WTC11 (cell line): ENCODE data around the gene DRC1. TPM values are rescaled to one million over a fixed set of nuclear protein-coding genes. Genes with fewer than 3 reads are reported as not detected.

Source experiments
- ATAC-seq: fragments of 200-7000 bp; cut with Tn5 transposase; 2 replicates; pipeline ENCODE4 v1.10.0; 2021; ENCODE audit warnings: mild to moderate bottlenecking, moderate library complexity
- CTCF ChIA-PET: fragments of 300-600 bp; sonication (Branson Sonifier 250); formaldehyde crosslinking; loops from one replicate; lab custom pipeline; 2021; ENCODE audit warnings: antibody characterized with exemption; lab: Charles Lee
- POLR2A ChIA-PET: fragments of 350-600 bp; sonication (Branson Sonifier 250); formaldehyde crosslinking; loops from one replicate; lab custom pipeline; 2021; ENCODE audit warnings: antibody characterized with exemption; lab: Charles Lee
- DNase-seq: peaks from one replicate; pipeline ENCODE4 v3.0.0; 2021; ENCODE audit warnings: low spot score
- H3K27ac Mint-ChIP-seq: 2 replicates; pipeline ENCODE4 v1.8.0; 2021; ENCODE audit warnings: mixed read lengths
- H3K27me3 Mint-ChIP-seq: 2 replicates; pipeline ENCODE4 v1.8.0; 2021; ENCODE audit warnings: low read depth, mild to moderate bottlenecking, moderate library complexity, mixed read lengths
- H3K36me3 Mint-ChIP-seq: 2 replicates; pipeline ENCODE4 v1.8.0; 2021; ENCODE audit warnings: mixed read lengths
- H3K4me1 Mint-ChIP-seq: 2 replicates; pipeline ENCODE4 v1.8.0; 2022; ENCODE audit warnings: mixed read lengths
- H3K4me3 Mint-ChIP-seq: 2 replicates; pipeline ENCODE4 v1.8.0; 2021; ENCODE audit warnings: mild to moderate bottlenecking, moderate library complexity, mixed read lengths
- H3K9me3 Mint-ChIP-seq: 2 replicates; pipeline ENCODE4 v1.8.0; 2021; ENCODE audit warnings: mixed read lengths
- FOXP1 ChIP-seq: sonication (generic); formaldehyde crosslinking; IDR thresholded peaks from 2 replicates; pipeline ENCODE4 v1.8.0; 2022; ENCODE audit warnings: missing genetic modification reagents, mild to moderate bottlenecking, moderate library complexity, borderline replicate concordance
- NFYB ChIP-seq: sonication (generic); formaldehyde crosslinking; conservative IDR thresholded peaks from 2 replicates; pipeline ENCODE4 v1.8.0; 2022; ENCODE audit warnings: low read depth, missing genetic modification reagents
- SOX15 ChIP-seq: fragments of 250-450 bp; sonication (Bioruptor Pico); IDR thresholded peaks from 2 replicates; pipeline ENCODE4 v1.9.0; 2021; ENCODE audit warnings: mild to moderate bottlenecking
- TEAD4 ChIP-seq: sonication (generic); formaldehyde crosslinking; IDR thresholded peaks from 2 replicates; pipeline ENCODE4 v1.8.0; 2022; ENCODE audit warnings: mild to moderate bottlenecking, missing genetic modification reagents
- TP53 ChIP-seq: sonication (generic); formaldehyde crosslinking; IDR thresholded peaks from 2 replicates; pipeline ENCODE4 v1.8.1; 2023; ENCODE audit warnings: mild to moderate bottlenecking, missing genetic modification reagents
- ZBTB21 ChIP-seq: sonication (generic); formaldehyde crosslinking; IDR thresholded peaks from 2 replicates; pipeline ENCODE4 v1.8.1; 2023; ENCODE audit warnings: mild to moderate bottlenecking, missing genetic modification reagents, borderline replicate concordance
- ZNF138 ChIP-seq: sonication (generic); formaldehyde crosslinking; conservative IDR thresholded peaks from 2 replicates; pipeline ENCODE4 v1.8.1; 2022; ENCODE audit warnings: mild to moderate bottlenecking, moderate library complexity, missing genetic modification reagents
- ZNF232 ChIP-seq: sonication (generic); formaldehyde crosslinking; IDR thresholded peaks from 2 replicates; pipeline ENCODE4 v1.8.0; 2022; ENCODE audit warnings: mild to moderate bottlenecking, missing genetic modification reagents
- ZNF317 ChIP-seq: sonication (generic); formaldehyde crosslinking; IDR thresholded peaks from 2 replicates; pipeline ENCODE4 v1.8.1; 2023; ENCODE audit warnings: low read depth, mild to moderate bottlenecking, moderate library complexity, missing genetic modification reagents, borderline replicate concordance
- total RNA-seq: library from RNA; stranded (reverse); gene quantifications from 3 replicates; pipeline ENCODE4 v1.2.3, GENCODE V29; 2021
- TF ChIP-seq, protein P1 (sequence below): sonication (generic); formaldehyde crosslinking; IDR thresholded peaks from 2 replicates; pipeline ENCODE4 v1.8.1; 2022; ENCODE audit warnings: low read depth, mild to moderate bottlenecking, moderate library complexity, missing genetic modification reagents, borderline replicate concordance
- TF ChIP-seq, protein P2 (sequence below): sonication (generic); formaldehyde crosslinking; IDR thresholded peaks from 2 replicates; pipeline ENCODE4 v1.8.0; 2023; ENCODE audit warnings: missing genetic modification reagents, mild to moderate bottlenecking, borderline replicate concordance
- TF ChIP-seq, protein P3 (sequence below): fragments of 250-450 bp; sonication (Bioruptor Pico); IDR thresholded peaks from 2 replicates; pipeline ENCODE4 v1.9.0; 2021; ENCODE audit warnings: moderate library complexity, mild to moderate bottlenecking, inconsistent platforms, borderline replicate concordance
- TF ChIP-seq, protein P4 (sequence below): sonication (generic); formaldehyde crosslinking; IDR thresholded peaks from 2 replicates; pipeline ENCODE4 v1.8.1; 2022; ENCODE audit warnings: low read depth, missing genetic modification reagents, borderline replicate concordance
- TF ChIP-seq, protein P5 (sequence below): fragments of 250-450 bp; sonication (Bioruptor Pico); IDR thresholded peaks from 2 replicates; pipeline ENCODE4 v1.8.0; 2021; ENCODE audit warnings: mild to moderate bottlenecking
- TF ChIP-seq, protein P6 (sequence below): sonication (generic); formaldehyde crosslinking; IDR thresholded peaks from 2 replicates; pipeline ENCODE4 v1.8.1; 2023; ENCODE audit warnings: mild to moderate bottlenecking, missing genetic modification reagents, moderate library complexity
- TF ChIP-seq, protein P7 (sequence below): sonication (generic); formaldehyde crosslinking; IDR thresholded peaks from 2 replicates; pipeline ENCODE4 v1.8.1; 2023; ENCODE audit warnings: mild to moderate bottlenecking, missing genetic modification reagents

DRC1 gene
- total RNA-seq, 1 experiment from 2014 or later = 0.55 TPM

DNA sequence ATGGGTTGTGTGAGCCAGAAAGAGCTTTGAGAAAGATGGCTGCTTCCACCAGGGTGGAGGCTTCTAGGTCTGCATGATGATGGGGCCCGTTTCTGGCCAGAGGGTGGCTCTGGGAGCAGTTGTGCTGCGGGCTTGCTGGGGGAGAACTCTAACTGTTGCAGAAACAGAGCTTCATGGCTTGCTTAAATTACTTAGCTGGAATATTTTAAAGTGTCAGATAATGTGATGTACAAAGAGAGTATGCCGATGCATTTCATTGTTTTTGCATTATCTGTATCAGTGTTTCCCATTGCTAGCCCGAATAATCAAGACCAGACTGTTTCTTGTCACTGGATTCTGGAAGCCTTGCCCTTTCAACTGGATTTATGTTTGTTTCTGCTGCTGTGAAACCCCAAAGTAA, 6.3 kb upstream of the DRC1 start:
- no peaks in the 10 kb centered on the region for H3K4me1 Mint-ChIP-seq
- no peak for DNase-seq
- ATAC-seq = no peak
- TF ChIP-seq SOX15 (CRISPR knock-in tag) (no peak), ZNF232 (no peak), NFYB (no peak), TEAD4 (CRISPR knock-in tag) (no peak)
- no peaks in the 10 kb centered on the region for H3K9me3 Mint-ChIP-seq
- H3K36me3 Mint-ChIP-seq = no peaks in the 10 kb centered on the region
- H3K4me3 Mint-ChIP-seq = no peak overlapping the region
- CTCF ChIA-PET = no interaction called here
- POLR2A ChIA-PET = no interaction called here
- H3K27ac Mint-ChIP-seq = no peak overlapping the region
- H3K27me3 Mint-ChIP-seq = no peaks in the 10 kb centered on the region

DNA sequence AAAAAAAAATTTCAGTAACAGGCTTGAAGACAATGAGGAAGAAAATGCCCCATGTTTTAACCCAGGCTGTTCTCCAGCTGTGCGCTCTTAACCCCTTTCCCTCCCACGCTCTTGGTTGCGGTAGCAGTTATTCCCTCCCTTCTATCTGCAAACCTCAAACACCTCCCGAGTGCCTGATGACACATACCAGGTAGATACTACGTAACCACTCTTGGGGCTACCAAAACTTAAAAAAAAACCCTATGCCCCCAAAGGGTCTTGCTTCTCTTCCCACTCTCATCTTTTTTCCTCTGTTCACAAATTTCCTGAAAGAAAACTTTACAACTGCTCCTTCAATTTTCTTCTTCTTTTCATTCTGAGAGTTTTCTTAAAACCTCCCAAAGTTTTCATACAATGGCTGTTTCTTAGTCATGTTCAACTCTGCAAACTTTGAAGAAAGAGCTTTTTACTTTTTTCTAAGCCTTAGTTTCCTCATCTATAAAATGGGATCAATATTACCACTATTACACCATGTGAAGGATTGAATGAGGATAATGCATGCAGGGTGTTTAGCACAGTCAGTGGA, 4.9 kb upstream of the DRC1 start:
- ATAC-seq = no peak
- H3K36me3 Mint-ChIP-seq = no peaks in the 10 kb centered on the region
- CTCF ChIA-PET = interaction anchor here (0.6 kb wide), 1 partner anchor 41 kb away, joined by 3 read pairs; no protein-coding TSS in a partner anchor
- H3K9me3 Mint-ChIP-seq = no peaks in the 10 kb centered on the region
- POLR2A ChIA-PET = no interaction called here
- H3K27ac Mint-ChIP-seq = no peak overlapping the region
- H3K27me3 Mint-ChIP-seq = peaks cover 10% of the 10 kb centered on the region; the same call in 1 of the 2 replicates
- no peak for DNase-seq
- H3K4me3 Mint-ChIP-seq = no peak overlapping the region
- H3K4me1 Mint-ChIP-seq = peaks cover 3% of the 10 kb centered on the region; the same call in 1 of the 2 replicates
- no peak for TF ChIP-seq ZNF317
- TF ChIP-seq, protein P1, sequence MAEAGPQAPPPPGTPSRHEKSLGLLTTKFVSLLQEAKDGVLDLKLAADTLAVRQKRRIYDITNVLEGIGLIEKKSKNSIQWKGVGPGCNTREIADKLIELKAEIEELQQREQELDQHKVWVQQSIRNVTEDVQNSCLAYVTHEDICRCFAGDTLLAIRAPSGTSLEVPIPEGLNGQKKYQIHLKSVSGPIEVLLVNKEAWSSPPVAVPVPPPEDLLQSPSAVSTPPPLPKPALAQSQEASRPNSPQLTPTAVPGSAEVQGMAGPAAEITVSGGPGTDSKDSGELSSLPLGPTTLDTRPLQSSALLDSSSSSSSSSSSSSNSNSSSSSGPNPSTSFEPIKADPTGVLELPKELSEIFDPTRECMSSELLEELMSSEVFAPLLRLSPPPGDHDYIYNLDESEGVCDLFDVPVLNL (CRISPR knock-in tag) = no peak
- TF ChIP-seq, protein P2, sequence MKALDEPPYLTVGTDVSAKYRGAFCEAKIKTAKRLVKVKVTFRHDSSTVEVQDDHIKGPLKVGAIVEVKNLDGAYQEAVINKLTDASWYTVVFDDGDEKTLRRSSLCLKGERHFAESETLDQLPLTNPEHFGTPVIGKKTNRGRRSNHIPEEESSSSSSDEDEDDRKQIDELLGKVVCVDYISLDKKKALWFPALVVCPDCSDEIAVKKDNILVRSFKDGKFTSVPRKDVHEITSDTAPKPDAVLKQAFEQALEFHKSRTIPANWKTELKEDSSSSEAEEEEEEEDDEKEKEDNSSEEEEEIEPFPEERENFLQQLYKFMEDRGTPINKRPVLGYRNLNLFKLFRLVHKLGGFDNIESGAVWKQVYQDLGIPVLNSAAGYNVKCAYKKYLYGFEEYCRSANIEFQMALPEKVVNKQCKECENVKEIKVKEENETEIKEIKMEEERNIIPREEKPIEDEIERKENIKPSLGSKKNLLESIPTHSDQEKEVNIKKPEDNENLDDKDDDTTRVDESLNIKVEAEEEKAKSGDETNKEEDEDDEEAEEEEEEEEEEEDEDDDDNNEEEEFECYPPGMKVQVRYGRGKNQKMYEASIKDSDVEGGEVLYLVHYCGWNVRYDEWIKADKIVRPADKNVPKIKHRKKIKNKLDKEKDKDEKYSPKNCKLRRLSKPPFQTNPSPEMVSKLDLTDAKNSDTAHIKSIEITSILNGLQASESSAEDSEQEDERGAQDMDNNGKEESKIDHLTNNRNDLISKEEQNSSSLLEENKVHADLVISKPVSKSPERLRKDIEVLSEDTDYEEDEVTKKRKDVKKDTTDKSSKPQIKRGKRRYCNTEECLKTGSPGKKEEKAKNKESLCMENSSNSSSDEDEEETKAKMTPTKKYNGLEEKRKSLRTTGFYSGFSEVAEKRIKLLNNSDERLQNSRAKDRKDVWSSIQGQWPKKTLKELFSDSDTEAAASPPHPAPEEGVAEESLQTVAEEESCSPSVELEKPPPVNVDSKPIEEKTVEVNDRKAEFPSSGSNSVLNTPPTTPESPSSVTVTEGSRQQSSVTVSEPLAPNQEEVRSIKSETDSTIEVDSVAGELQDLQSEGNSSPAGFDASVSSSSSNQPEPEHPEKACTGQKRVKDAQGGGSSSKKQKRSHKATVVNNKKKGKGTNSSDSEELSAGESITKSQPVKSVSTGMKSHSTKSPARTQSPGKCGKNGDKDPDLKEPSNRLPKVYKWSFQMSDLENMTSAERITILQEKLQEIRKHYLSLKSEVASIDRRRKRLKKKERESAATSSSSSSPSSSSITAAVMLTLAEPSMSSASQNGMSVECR (CRISPR knock-in tag) = no peak
- TF ChIP-seq ZNF232 = no peak
- TF ChIP-seq, protein P3, sequence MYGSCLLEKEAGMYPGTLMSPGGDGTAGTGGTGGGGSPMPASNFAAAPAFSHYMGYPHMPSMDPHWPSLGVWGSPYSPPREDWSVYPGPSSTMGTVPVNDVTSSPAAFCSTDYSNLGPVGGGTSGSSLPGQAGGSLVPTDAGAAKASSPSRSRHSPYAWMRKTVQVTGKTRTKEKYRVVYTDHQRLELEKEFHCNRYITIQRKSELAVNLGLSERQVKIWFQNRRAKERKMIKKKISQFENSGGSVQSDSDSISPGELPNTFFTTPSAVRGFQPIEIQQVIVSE (CRISPR knock-in tag) = no peak

DNA sequence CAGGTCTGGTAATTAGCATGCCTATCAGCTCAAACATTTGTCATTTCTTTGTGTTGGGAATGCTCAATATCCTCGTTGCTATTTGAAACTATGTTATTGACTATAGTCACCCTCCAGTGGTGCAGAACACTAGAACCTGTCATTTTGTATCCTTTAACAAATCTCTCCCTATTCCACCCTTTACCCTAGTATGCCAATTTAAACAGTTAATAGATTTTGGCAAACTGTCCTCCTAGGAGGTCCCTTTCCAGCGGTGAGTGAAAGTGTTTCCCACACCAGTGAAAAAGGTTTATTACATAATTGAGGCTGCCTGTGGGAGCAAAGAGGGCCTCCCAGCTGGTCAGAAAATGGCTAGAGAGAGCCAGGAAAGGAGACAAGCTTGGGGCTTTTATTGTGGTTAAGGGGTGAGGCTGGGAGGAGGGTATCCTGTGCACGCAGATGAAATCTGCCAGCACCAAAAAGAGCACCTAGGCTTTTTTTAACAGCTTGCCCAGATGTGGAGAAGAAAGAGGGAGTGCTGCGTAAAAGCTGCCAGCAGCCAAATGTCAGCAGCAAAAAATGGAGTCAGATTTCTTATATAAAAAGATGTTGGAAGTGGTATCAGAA, 1.8 kb upstream of the DRC1 start:
- no peaks in the 10 kb centered on the region for H3K36me3 Mint-ChIP-seq
- POLR2A ChIA-PET = no interaction called here
- H3K4me1 Mint-ChIP-seq = peaks cover 3% of the 10 kb centered on the region; the same call in 1 of the 2 replicates
- peaks cover 10% of the 10 kb centered on the region; the same call in 1 of the 2 replicates for H3K27me3 Mint-ChIP-seq
- no peaks in the 10 kb centered on the region for H3K9me3 Mint-ChIP-seq
- H3K4me3 Mint-ChIP-seq = no peak overlapping the region
- DNase-seq (no peak), ATAC-seq (no peak)
- no peak overlapping the region for H3K27ac Mint-ChIP-seq
- CTCF ChIA-PET = no interaction called here
- TF ChIP-seq ZBTB21 (CRISPR knock-in tag) (no peak), FOXP1 (no peak), ZNF138 (CRISPR knock-in tag) (no peak), TEAD4 (CRISPR knock-in tag) (no peak), TP53 (CRISPR knock-in tag) (no peak)
- TF ChIP-seq, protein P4, sequence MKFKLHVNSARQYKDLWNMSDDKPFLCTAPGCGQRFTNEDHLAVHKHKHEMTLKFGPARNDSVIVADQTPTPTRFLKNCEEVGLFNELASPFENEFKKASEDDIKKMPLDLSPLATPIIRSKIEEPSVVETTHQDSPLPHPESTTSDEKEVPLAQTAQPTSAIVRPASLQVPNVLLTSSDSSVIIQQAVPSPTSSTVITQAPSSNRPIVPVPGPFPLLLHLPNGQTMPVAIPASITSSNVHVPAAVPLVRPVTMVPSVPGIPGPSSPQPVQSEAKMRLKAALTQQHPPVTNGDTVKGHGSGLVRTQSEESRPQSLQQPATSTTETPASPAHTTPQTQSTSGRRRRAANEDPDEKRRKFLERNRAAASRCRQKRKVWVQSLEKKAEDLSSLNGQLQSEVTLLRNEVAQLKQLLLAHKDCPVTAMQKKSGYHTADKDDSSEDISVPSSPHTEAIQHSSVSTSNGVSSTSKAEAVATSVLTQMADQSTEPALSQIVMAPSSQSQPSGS (CRISPR knock-in tag) = no peak
- TF ChIP-seq, protein P5, sequence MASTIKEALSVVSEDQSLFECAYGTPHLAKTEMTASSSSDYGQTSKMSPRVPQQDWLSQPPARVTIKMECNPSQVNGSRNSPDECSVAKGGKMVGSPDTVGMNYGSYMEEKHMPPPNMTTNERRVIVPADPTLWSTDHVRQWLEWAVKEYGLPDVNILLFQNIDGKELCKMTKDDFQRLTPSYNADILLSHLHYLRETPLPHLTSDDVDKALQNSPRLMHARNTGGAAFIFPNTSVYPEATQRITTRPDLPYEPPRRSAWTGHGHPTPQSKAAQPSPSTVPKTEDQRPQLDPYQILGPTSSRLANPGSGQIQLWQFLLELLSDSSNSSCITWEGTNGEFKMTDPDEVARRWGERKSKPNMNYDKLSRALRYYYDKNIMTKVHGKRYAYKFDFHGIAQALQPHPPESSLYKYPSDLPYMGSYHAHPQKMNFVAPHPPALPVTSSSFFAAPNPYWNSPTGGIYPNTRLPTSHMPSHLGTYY (CRISPR knock-in tag) = no peak
- TF ChIP-seq, protein P6, sequence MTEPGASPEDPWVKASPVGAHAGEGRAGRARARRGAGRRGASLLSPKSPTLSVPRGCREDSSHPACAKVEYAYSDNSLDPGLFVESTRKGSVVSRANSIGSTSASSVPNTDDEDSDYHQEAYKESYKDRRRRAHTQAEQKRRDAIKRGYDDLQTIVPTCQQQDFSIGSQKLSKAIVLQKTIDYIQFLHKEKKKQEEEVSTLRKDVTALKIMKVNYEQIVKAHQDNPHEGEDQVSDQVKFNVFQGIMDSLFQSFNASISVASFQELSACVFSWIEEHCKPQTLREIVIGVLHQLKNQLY = no peak
- TF ChIP-seq, protein P7, sequence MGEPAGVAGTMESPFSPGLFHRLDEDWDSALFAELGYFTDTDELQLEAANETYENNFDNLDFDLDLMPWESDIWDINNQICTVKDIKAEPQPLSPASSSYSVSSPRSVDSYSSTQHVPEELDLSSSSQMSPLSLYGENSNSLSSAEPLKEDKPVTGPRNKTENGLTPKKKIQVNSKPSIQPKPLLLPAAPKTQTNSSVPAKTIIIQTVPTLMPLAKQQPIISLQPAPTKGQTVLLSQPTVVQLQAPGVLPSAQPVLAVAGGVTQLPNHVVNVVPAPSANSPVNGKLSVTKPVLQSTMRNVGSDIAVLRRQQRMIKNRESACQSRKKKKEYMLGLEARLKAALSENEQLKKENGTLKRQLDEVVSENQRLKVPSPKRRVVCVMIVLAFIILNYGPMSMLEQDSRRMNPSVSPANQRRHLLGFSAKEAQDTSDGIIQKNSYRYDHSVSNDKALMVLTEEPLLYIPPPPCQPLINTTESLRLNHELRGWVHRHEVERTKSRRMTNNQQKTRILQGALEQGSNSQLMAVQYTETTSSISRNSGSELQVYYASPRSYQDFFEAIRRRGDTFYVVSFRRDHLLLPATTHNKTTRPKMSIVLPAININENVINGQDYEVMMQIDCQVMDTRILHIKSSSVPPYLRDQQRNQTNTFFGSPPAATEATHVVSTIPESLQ (CRISPR knock-in tag) = no peak
